ENCODE results near the gene DRAM1.
"Not testable (repeated sequence)": the region's sequence is repeated elsewhere in the genome, so short reads cannot be mapped to it uniquely, and the experiment has no call there.

DRAM1 gene

GRCh38 chr12:101859664-101860607, 17.4 kb upstream of the DRAM1 start:
- no peak for DNase-seq

GRCh38 chr12:101861688-101862087, 15.7 kb upstream of the DRAM1 start:
- DNase-seq, result not testable (repeated sequence)

- no peak for DNase-seq
Measured at GRCh38 chr12:101862245-101862644, 15.1 kb upstream of the DRAM1 start.

GRCh38 chr12:101863981-101864380, 13.4 kb upstream of the DRAM1 start:
- no peak for DNase-seq

GRCh38 chr12:101866615-101867373, 10.6 kb upstream of the DRAM1 start:
- no peak for DNase-seq

- not testable (repeated sequence) for DNase-seq
Measured at GRCh38 chr12:101867619-101868018, 9.8 kb upstream of the DRAM1 start.

- DNase-seq, result no peak
Measured at GRCh38 chr12:101870925-101871324, 6.5 kb upstream of the DRAM1 start.

GRCh38 chr12:101875162-101875561, 2.2 kb upstream of the DRAM1 start:
- DNase-seq, result no peak

- DNase-seq, result no peak
Measured at GRCh38 chr12:101876322-101876860, 989 bp upstream of the DRAM1 start.

- DNase-seq, result no peak
Measured at GRCh38 chr12:101877806-101878242, 444 bp downstream of the DRAM1 start.

GRCh38 chr12:101878243-101878821, 952 bp downstream of the DRAM1 start:
- no peak for DNase-seq

GRCh38 chr12:101880769-101881168, 3.4 kb downstream of the DRAM1 start:
- no peak for DNase-seq

- no peak for DNase-seq
Measured at GRCh38 chr12:101881228-101881627, 3.8 kb downstream of the DRAM1 start.

- no peak for DNase-seq
Measured at GRCh38 chr12:101884174-101884573, 6.8 kb downstream of the DRAM1 start.

GRCh38 chr12:101884781-101885340, 7.5 kb downstream of the DRAM1 start:
- DNase-seq, result not testable (repeated sequence)

GRCh38 chr12:101885912-101886561, 8.7 kb downstream of the DRAM1 start:
- DNase-seq, result no peak

- DNase-seq, result no peak
Measured at GRCh38 chr12:101889211-101889752, 11.9 kb downstream of the DRAM1 start.

GRCh38 chr12:101891462-101891971, 14.1 kb downstream of the DRAM1 start:
- DNase-seq, result no peak

- DNase-seq, result no peak
Measured at GRCh38 chr12:101892794-101893193, 15.4 kb downstream of the DRAM1 start.

- no peak for DNase-seq
Measured at GRCh38 chr12:101901777-101902176, 24.4 kb downstream of the DRAM1 start.

GRCh38 chr12:101902641-101903040, 25.3 kb downstream of the DRAM1 start:
- DNase-seq, result no peak

GRCh38 chr12:101906226-101906625, 28.8 kb downstream of the DRAM1 start:
- no peak for DNase-seq

Measured in NCI-H2081 treated with DMSO at 0.1 percent for 48 hours (cell line).